ENCODE results near the gene SPRING1.

Gene SPRING1

DNA sequence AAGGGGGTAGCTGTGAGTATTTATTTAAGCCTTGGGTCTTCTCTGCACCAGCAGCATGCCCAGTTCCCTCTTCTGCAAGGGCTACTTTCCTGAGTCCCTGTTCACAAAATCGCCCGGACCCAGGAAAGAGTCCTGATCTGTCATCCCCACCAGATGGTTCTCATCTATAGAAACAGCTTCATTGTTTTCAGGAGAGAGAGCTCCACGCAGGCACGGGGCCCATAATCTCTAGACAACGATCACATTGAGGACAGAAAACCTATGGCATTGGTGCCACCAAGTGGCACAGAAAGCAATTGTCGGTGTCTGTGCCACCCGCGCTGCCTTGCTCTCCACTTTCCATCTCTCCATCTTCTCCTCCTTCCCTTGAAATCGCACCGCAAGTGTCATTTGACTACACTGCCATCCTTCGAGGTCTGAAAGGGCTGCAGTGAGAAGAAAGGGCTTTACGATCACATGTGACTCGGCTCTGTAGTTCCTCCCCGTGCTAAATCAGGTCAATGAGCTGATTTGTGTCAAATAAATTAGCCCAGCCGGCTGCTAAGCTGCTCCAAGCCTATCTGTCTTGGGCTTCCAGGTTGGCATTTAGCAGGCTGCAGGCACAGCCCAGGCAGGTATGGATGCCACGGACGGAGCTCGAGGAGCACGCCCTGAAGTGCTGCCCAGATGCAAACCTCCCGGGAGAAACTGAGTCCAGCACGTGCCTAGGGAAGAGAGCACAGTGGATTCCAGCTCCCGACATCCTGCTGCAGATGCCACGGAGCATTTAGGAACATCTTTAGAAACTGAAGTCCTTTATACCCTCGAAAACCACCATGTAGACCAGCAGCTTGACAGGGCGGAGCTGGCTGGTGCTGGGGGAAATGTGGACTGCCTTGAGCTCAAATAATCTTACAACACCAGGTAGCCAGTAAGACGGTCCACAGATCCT is 28.8 kb downstream of the SPRING1 start:
- DNase-seq (ENCODE audit: low read depth) = peak; percentile 30

GRCh38 chr12:116707751-116708150 is 30.1 kb downstream of the SPRING1 start:
- no peak for DNase-seq (ENCODE audit: low read depth)

GRCh38 chr12:116703214-116703795 is 34.6 kb downstream of the SPRING1 start:
- DNase-seq (ENCODE audit: low read depth) = peak; percentile 57

GRCh38 chr12:116701432-116701831 is 36.4 kb downstream of the SPRING1 start:
- DNase-seq (ENCODE audit: low read depth) = no peak

GRCh38 chr12:116700066-116700465 is 37.8 kb downstream of the SPRING1 start:
- no peak for DNase-seq (ENCODE audit: low read depth)

DNA sequence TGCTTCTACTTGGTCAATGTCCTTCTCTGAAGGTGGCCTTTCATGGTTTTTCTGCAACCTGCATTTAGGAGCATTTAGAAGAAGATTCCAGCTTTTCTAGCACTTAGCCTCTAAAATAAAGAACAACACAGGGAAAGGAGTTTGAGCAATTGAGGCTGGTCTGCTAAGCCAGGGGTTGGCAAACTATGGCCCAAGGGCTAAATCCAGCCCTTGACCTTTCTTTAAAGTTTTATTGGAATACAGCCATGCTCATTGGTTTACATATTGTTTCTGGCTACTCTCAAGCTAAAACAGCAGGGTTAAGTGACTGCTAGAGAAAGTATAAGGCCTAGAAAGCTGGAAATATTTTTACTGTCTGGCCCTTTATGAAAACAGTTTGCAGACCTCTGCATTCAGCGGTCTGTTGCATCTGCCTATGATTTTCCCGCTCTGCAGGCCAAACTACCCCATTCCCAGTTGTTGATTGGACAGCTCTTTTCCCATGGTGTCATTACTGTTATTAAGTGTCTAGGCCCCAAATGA is 39.3 kb downstream of the SPRING1 start:
- no peak for DNase-seq (ENCODE audit: low read depth)

DNA sequence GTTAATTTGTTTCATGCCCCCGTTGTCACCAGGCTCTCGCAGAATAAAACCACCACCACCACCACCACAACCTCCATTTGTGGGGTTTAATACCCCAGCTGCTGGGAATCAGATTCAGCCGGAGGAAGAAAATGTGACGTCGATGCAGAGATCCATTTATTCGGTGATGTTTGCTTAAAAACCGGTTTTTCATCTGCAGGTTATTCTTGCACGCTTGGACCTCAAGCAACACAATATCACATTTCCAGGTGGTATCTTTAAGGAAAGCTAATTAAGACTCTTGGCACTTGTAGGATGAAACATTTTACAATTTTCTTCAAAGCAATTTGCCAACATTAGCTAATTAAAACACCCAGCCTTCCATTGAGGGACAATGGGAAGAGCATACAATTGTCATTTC is 39.8 kb downstream of the SPRING1 start:
- DNase-seq (ENCODE audit: low read depth) = no peak

DNA sequence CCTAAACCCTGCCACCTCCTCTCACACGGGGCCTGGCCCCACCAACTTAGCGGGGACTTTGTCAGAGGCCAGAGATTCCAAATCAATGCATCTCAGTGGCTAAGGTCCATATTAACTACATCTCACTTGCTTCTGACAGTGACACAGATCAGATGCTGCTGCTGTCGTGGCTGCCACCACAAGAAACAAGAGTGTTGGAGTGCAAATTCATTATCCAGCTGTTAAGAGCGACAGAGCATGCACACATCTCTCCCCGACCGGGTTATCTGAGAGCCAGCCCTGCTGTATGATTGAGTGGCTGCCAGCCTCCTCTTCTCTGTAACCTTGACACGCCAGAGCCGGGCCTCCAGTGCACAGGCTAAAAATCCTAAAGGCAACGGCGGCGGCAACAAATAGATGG is 40.2 kb downstream of the SPRING1 start:
- DNase-seq (ENCODE audit: low read depth) = no peak

DNA sequence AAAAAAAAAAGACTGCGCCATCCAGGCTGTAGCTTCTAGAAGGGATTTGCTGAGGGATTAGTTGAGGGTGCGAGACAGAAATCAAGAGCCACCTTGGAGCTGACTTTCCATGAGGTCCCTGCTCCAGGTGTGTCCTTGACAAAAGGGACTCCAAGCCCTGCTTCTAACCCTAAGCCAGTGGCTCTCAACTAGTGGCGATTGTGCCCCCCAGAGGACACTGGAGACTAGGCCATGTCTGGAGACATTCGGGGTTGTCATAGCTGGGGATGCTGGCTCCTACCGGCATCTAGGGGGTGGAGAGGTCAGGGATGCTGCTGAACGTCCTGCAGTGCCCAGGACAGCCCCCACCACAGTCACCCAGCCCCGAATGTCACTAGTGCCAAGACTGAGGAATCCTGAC is 40.6 kb downstream of the SPRING1 start:
- no peak for DNase-seq (ENCODE audit: low read depth)

DNA sequence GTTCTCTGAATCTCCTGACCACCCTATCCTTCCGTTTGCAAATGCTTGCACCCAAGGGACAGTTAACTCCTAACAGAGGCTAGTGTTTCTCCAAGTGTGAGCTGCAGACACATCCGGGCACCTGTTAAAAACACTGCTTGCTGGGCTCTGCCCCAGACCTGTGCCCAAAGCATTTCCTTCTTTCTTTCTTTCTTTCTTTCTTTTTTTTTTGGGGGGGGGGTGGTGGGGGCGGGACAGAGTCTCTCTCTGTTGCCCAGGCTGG is 42.5 kb downstream of the SPRING1 start:
- DNase-seq (ENCODE audit: low read depth) = no peak

DNA sequence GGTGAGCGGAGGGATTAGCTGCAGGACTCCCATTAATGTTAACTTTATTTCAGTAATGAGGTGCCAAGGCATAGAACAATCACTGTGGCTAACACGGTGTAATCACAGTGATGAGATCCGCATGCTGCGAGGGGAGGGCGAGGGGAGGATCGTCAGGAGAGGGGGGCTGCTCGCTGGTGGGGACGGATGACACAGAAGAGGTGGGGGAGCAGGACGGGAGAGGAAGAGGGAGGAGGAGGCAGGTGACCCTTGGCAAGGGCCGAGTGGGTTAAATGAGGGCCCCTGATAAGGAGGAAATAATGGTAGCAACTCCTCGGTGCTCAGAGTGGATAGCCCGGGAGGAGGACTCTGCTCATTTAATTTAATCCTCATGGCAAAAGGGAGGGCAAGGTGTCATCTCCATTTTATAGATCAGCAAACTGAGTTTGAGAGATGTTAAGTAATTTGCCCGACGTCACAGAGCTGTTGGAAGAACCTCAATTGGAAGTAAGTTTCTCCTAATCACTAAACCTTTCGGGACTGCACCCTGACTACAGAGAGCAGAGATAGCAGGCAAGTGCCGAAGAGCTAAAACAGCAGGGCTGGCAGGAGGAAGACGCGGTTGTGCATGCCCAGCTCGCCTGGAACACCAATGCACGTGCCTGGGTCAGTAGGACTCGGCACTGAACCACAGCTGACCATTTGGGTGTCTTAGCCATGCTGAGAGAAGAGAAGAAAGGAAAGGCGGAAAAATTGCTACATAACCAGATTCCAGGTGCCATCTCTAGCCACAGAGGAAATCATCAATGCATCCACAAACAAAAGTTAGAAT is 43.0 kb downstream of the SPRING1 start:
- no peak for DNase-seq (ENCODE audit: low read depth)

GRCh38 chr12:116693286-116694227 is 44.3 kb downstream of the SPRING1 start:
- no peak for DNase-seq (ENCODE audit: low read depth)

GRCh38 chr12:116692605-116693004 is 45.3 kb downstream of the SPRING1 start:
- no peak for DNase-seq (ENCODE audit: low read depth)

DNA sequence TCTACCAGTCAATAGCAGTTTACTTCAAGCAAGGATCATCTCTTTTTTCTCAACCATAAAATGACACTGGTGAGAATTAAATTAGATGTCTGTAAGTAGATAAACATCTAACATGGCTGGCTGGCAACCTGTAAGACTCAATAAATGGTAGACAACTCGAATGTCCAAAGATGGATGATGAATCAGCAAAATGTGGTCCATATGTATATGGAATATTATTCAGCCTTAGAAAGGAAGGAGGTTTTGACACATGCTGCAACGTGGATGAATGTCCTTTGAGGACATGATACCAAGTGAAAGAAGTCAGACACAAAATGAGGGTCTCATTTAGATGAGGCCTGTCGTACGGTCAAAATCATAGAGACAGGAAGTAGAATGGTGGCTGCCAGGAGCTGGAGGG is 46.2 kb downstream of the SPRING1 start:
- no peak for DNase-seq (ENCODE audit: low read depth)

- DNase-seq (ENCODE audit: low read depth) = no peak
Observed at GRCh38 chr12:116691205-116691604, 46.7 kb downstream of the SPRING1 start.

GRCh38 chr12:116689979-116690744 is 47.7 kb downstream of the SPRING1 start:
- DNase-seq (ENCODE audit: low read depth) = no peak

DNA sequence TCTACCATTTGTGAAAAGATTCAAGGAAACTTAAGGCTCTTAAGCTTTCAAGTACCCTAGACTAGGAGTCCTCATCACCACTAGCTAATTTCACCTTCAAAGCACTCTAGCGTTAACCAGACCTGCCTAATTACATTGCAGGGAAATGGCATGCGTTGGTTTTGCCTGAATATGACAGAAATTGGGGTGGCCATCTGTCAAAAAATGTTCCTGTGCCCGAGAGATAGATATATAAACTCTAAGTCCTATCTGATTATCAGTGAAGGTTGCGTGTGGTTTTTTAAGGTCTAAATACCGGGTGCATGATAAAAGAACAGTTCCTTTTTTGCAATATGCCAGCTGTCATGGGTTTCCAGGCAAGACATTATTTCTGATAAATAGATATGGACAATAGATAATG is 48.3 kb downstream of the SPRING1 start:
- no peak for DNase-seq (ENCODE audit: low read depth)

Data from activated T-cell treated with anti-CD3 and anti-CD28 coated beads for 1 hour (primary cell).